OCI-LY1 (cell line): Measurements from ENCODE around the gene SAE1.
"Not testable (repeated sequence)": the region's sequence is repeated elsewhere in the genome, so short reads cannot be mapped to it uniquely, and the experiment has no call there.

ENCODE experiments used
- H2AFZ ChIP-seq: fragments of 200-600 bp; sonication (generic), shearing (Covaris generic); 2 replicates; pipeline ENCODE4 v1.6.0; 2014; ENCODE audit warnings: antibody characterized with exemption, mild to moderate bottlenecking, low read length
- H3F3A ChIP-seq: fragments of 200-600 bp; sonication (generic), shearing (Covaris generic); 2 replicates; pipeline ENCODE4 v1.6.0; 2014; ENCODE audit warnings: mild to moderate bottlenecking, antibody characterized with exemption, low read length, moderate library complexity; ENCODE audit not compliant: insufficient read depth
- H3K27ac ChIP-seq: fragments of 200-600 bp; sonication (generic); 2 replicates; pipeline ENCODE4 v1.5.1; 2014; ENCODE audit warnings: low read length, mixed run types, mild to moderate bottlenecking, low read depth; ENCODE audit not compliant: poor library complexity, severe bottlenecking
- H3K27me3 ChIP-seq: fragments of 200-600 bp; sonication (generic); 2 replicates; pipeline ENCODE4 v1.6.0; 2014; ENCODE audit warnings: antibody characterized with exemption, mild to moderate bottlenecking, low read length, moderate library complexity; ENCODE audit not compliant: insufficient read depth
- H3K36me3 ChIP-seq: fragments of 200-600 bp; sonication (generic); 2 replicates; pipeline ENCODE4 v1.6.1; 2014; ENCODE audit warnings: mild to moderate bottlenecking, antibody characterized with exemption, low read length, moderate library complexity, mixed read lengths; ENCODE audit not compliant: insufficient read depth
- H3K4me1 ChIP-seq: fragments of 200-600 bp; sonication (generic); 2 replicates; pipeline ENCODE4 v1.5.1; 2014; ENCODE audit warnings: mild to moderate bottlenecking, low read length, moderate library complexity; ENCODE audit not compliant: insufficient read depth, severe bottlenecking
- H3K4me2 ChIP-seq: fragments of 200-600 bp; sonication (generic), shearing (Covaris generic); 2 replicates; pipeline ENCODE4 v1.6.1; 2014; ENCODE audit warnings: low read length
- H3K4me3 ChIP-seq: fragments of 200-600 bp; sonication (generic); 2 replicates; pipeline ENCODE4 v1.5.1; 2014; ENCODE audit warnings: low read length, low read depth, mild to moderate bottlenecking, mixed read lengths; ENCODE audit not compliant: poor library complexity, severe bottlenecking
- H3K79me2 ChIP-seq: fragments of 200-600 bp; shearing (Covaris generic); 2 replicates; pipeline ENCODE4 v1.6.1; 2016; ENCODE audit warnings: mixed run types, low read length, mixed read lengths; ENCODE audit not compliant: insufficient read depth
- H3K9ac ChIP-seq: fragments of 200-600 bp; sonication (generic), shearing (Covaris generic); 2 replicates; pipeline ENCODE4 v1.6.1; 2014; ENCODE audit warnings: mild to moderate bottlenecking, low read length, mixed read lengths
- H3K9me2 ChIP-seq: fragments of 200-600 bp; sonication (generic), shearing (Covaris generic); 2 replicates; pipeline ENCODE4 v1.6.1; 2014; ENCODE audit warnings: low read depth, mild to moderate bottlenecking, low read length, mixed read lengths
- H3K9me3 ChIP-seq: fragments of 200-600 bp; shearing (Covaris generic); 2 replicates; pipeline ENCODE4 v1.6.1; 2014; ENCODE audit warnings: low read length, mixed read lengths
- H4K20me1 ChIP-seq: fragments of 200-600 bp; sonication (generic), shearing (Covaris generic); 2 replicates; pipeline ENCODE4 v1.6.0; 2016; ENCODE audit warnings: mild to moderate bottlenecking, low read length; ENCODE audit not compliant: insufficient read depth
- EZH2 ChIP-seq: fragments of 200-600 bp; sonication (generic), shearing (Covaris generic); IDR thresholded peaks from 2 replicates; pipeline ENCODE4 v1.8.0; 2017; ENCODE audit warnings: borderline replicate concordance, mixed run types, mild to moderate bottlenecking, antibody characterized with exemption, low read length, moderate library complexity, mixed read lengths
- TF ChIP-seq, protein P1 (sequence below): fragments of 200-600 bp; sonication (generic), shearing (Covaris generic); IDR thresholded peaks from 2 replicates; pipeline ENCODE4 v1.5.1; 2017; ENCODE audit warnings: mild to moderate bottlenecking, antibody characterized with exemption, low read length, moderate library complexity, mixed read lengths

Gene SAE1

DNA sequence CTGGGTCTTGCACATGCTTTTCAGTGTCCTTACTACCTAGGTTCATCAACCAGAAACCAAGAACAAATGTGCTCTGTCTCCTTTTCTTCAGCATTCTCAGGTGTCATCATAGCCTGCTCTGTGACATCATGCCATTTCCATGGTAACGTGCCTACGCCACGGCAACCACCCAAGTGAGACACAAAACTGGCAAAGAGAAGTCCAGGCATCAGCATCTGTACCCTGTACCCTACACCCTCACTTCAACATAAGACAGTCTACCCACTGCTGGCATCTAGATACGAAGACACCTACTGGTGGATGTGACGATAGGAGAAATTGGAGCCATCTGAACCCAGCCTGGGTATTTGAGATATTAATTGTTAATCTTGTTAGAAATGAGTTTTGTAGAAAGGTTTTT, 30.3 kb upstream of the SAE1 start:
- Histone ChIP-seq H3K9me3 (no peaks in the 10 kb centered on the region), H3K4me3 (no peak overlapping the region), H3K79me2 (peaks cover 95% of the 10 kb centered on the region), H3K36me3 (peaks cover 53% of the 10 kb centered on the region), H3K4me2 (no peak overlapping the region), H4K20me1 (no peaks in the 10 kb centered on the region), H3K4me1 (peaks cover 13% of the 10 kb centered on the region), H3F3A (no peaks in the 10 kb centered on the region), H2AFZ (no peak overlapping the region), H3K27me3 (no peaks in the 10 kb centered on the region), H3K9me2 (no peaks in the 10 kb centered on the region), H3K27ac (no peak overlapping the region), H3K9ac (no peak overlapping the region)
- TF ChIP-seq, protein P1, sequence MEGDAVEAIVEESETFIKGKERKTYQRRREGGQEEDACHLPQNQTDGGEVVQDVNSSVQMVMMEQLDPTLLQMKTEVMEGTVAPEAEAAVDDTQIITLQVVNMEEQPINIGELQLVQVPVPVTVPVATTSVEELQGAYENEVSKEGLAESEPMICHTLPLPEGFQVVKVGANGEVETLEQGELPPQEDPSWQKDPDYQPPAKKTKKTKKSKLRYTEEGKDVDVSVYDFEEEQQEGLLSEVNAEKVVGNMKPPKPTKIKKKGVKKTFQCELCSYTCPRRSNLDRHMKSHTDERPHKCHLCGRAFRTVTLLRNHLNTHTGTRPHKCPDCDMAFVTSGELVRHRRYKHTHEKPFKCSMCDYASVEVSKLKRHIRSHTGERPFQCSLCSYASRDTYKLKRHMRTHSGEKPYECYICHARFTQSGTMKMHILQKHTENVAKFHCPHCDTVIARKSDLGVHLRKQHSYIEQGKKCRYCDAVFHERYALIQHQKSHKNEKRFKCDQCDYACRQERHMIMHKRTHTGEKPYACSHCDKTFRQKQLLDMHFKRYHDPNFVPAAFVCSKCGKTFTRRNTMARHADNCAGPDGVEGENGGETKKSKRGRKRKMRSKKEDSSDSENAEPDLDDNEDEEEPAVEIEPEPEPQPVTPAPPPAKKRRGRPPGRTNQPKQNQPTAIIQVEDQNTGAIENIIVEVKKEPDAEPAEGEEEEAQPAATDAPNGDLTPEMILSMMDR: no peak
- TF ChIP-seq EZH2: no peak

DNA sequence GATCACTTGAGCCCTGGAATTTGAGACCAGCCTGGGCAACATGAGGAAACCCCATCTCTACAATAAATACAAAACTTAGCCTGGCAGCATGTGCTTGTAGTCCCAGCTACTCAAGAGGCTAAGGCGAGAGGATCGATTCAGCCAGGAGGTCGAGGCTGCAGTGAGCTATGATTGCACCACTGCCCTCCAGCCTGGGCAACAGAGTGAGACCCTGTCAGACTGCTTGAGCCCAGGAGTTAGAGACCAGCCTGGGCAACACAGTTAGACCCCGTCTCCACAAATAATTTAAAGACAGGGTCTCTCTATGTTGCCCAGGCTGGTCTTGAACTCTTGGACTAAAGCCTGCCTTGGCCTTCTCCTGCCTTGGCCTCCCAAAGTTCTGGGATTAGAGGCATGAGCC, 29.5 kb upstream of the SAE1 start:
- H3K27me3 ChIP-seq, H3K4me2 ChIP-seq, H3K9me2 ChIP-seq, H3K27ac ChIP-seq, H3K4me3 ChIP-seq, H2AFZ ChIP-seq, H3K4me1 ChIP-seq, H3K9me3 ChIP-seq, H3F3A ChIP-seq, H4K20me1 ChIP-seq, H3K9ac ChIP-seq: not testable (repeated sequence)
- Histone ChIP-seq H3K36me3 (peaks cover 56% of the 10 kb centered on the region), H3K79me2 (peaks cover 96% of the 10 kb centered on the region)

DNA sequence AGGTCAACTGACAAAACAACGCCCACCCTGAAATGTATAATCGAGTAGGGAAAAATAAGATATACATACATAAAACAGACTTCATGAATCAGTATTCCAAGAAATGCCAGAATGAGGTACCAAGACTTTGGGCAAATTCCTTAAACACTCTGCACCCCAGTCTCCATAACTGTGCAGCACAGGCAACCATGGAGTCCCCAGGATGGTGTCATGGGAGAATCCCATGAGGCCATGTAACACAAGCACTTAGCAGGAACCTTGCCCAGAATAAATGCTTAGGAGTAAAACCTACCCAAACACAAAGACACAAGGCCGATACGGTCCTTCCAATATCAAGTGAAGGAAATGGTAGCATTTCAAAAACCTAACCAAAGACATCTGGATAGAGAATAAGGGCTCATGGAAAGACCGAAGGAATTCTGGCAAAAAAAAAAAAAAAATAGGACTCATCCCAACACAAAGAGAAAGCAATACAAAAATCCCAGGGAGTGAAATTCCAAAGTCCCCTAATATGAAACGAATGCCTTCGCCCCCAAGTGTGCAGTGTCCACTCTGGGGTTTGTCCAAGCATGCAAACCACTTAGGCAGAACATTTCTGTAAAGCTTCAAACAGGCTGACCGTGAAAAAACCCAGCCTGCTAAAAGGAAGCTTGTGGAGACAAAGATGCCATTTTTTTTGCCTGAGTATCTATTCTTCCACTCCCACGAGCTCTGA, 28.1 kb upstream of the SAE1 start:
- Histone ChIP-seq H3K9me2 (no peaks in the 10 kb centered on the region), H2AFZ (no peak overlapping the region), H3K79me2 (peaks cover 92% of the 10 kb centered on the region), H3K9me3 (no peaks in the 10 kb centered on the region), H3F3A (no peaks in the 10 kb centered on the region), H4K20me1 (no peaks in the 10 kb centered on the region), H3K4me3 (no peak overlapping the region), H3K36me3 (peaks cover 61% of the 10 kb centered on the region), H3K27me3 (no peaks in the 10 kb centered on the region), H3K4me2 (no peak overlapping the region), H3K4me1 (peaks cover 19% of the 10 kb centered on the region), H3K9ac (no peak overlapping the region), H3K27ac (no peak overlapping the region)
- TF ChIP-seq, protein P1: no peak
- no peak for TF ChIP-seq EZH2

DNA sequence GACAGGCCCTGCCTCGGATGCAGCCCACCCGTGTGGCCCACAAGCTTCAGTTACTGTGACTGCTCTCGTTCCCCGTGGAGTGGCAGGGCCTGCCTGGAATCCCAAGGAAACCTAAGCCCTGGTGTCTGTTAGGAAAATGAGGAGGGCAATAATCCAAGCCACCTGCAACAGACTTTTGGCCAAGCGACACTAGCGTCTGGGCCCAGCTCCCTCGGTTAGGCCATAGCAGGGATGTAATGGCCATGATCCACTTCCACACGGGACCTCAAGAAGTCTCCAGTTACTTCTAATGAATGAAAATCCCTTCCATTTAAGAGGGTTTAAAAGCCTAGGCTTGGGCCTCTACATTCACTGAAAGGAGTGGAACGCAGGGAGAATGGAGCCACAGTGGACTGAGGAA, 26.0 kb upstream of the SAE1 start:
- H3K79me2 ChIP-seq: peaks cover 83% of the 10 kb centered on the region
- H3K4me1 ChIP-seq: peaks cover 40% of the 10 kb centered on the region
- no peaks in the 10 kb centered on the region for H3K9me2 ChIP-seq
- no peak overlapping the region for H3K9ac ChIP-seq
- no peak overlapping the region for H3K4me3 ChIP-seq
- H3K36me3 ChIP-seq: peaks cover 54% of the 10 kb centered on the region
- TF ChIP-seq, protein P1: no peak
- no peak for TF ChIP-seq EZH2
- no peaks in the 10 kb centered on the region for H3K9me3 ChIP-seq
- H3K27ac ChIP-seq: no peak overlapping the region
- no peaks in the 10 kb centered on the region for H4K20me1 ChIP-seq
- H3F3A ChIP-seq: no peaks in the 10 kb centered on the region
- no peaks in the 10 kb centered on the region for H3K27me3 ChIP-seq
- no peak overlapping the region for H2AFZ ChIP-seq
- no peak overlapping the region for H3K4me2 ChIP-seq
